IMR-90 (cell line): ENCODE results near the gene POLR1H.

Experiments used
- CTCF ChIP-seq: conservative IDR thresholded peaks from 2 replicates; pipeline ENCODE4 v1.5.1; 2012; ENCODE audit warnings: mild to moderate bottlenecking, low read depth, low read length, improper control_type of control experiment
- MXI1 ChIP-seq: IDR thresholded peaks from 2 replicates; pipeline ENCODE4 v1.6.1; 2012; ENCODE audit warnings: low read depth, mild to moderate bottlenecking, low read length, moderate library complexity, borderline replicate concordance
- POLR2A ChIP-seq: IDR thresholded peaks from 2 replicates; pipeline ENCODE4 v1.6.1; 2012; ENCODE audit warnings: mild to moderate bottlenecking, low read depth, low read length
- RAD21 ChIP-seq: IDR thresholded peaks from 2 replicates; pipeline ENCODE4 v1.6.1; 2012; ENCODE audit warnings: low read length, improper control_type of control experiment
- SMC3 ChIP-seq: fragments of 150-350 bp; IDR thresholded peaks from 2 replicates; pipeline ENCODE4 v1.6.1; 2016; ENCODE audit warnings: low read depth, mild to moderate bottlenecking, antibody characterized with exemption, low read length, moderate library complexity

GRCh38 chr6:30035784-30036183 lies 25.3 kb upstream of the POLR1H start:
- no peak for TF ChIP-seq CTCF
- no peak for TF ChIP-seq MXI1
- TF ChIP-seq SMC3, result no peak
- no peak for TF ChIP-seq RAD21
- TF ChIP-seq POLR2A, result no peak
